GM15510 (cell line): Measurements from ENCODE around the gene MYO9A.

Source experiments
- POLR2A ChIP-seq: IDR thresholded peaks from 3 replicates; pipeline ENCODE4 v1.6.1; 2011; ENCODE audit warnings: borderline replicate concordance; ENCODE audit not compliant: insufficient read length; ENCODE audit errors: extremely low read depth

MYO9A gene

GRCh38 chr15:71789616-71790015 lies 328.3 kb downstream of the MYO9A start:
- no peak for TF ChIP-seq POLR2A

- TF ChIP-seq POLR2A = no peak
Observed at GRCh38 chr15:71788646-71789579, 329.0 kb downstream of the MYO9A start.

- no peak for TF ChIP-seq POLR2A
Observed at GRCh38 chr15:71786673-71787072, 331.3 kb downstream of the MYO9A start.

GRCh38 chr15:71785996-71786395 lies 332.0 kb downstream of the MYO9A start:
- no peak for TF ChIP-seq POLR2A

GRCh38 chr15:71784719-71785118 lies 333.2 kb downstream of the MYO9A start:
- TF ChIP-seq POLR2A = no peak

- no peak for TF ChIP-seq POLR2A
Observed at GRCh38 chr15:71782422-71783165, 335.4 kb downstream of the MYO9A start.

GRCh38 chr15:71781965-71782265 lies 336.0 kb downstream of the MYO9A start:
- no peak for TF ChIP-seq POLR2A

- no peak for TF ChIP-seq POLR2A
Observed at GRCh38 chr15:71781179-71781964, 336.6 kb downstream of the MYO9A start.

- no peak for TF ChIP-seq POLR2A
Observed at GRCh38 chr15:71780115-71780976, 337.6 kb downstream of the MYO9A start.

GRCh38 chr15:71779073-71779797 lies 338.7 kb downstream of the MYO9A start:
- TF ChIP-seq POLR2A = no peak

GRCh38 chr15:71777216-71777943 lies 340.6 kb downstream of the MYO9A start:
- no peak for TF ChIP-seq POLR2A

- no peak for TF ChIP-seq POLR2A
Observed at GRCh38 chr15:71776304-71776703, 341.6 kb downstream of the MYO9A start.

GRCh38 chr15:71775856-71776255 lies 342.1 kb downstream of the MYO9A start:
- no peak for TF ChIP-seq POLR2A
